GM11168 (cell line): ENCODE results near the gene CCR1.

Experiments used
- in situ Hi-C: fragments of 300-500 bp; cut with MboI; formaldehyde crosslinking; loops from one replicate; pipeline ENCODE4 v1.12.0; 2022; ENCODE audit warnings: low sequenced_read_pairs; ENCODE audit not compliant: unreplicated experiment

The CCR1 gene

GRCh38 chr3:46214751-46215352 lies 6.7 kb upstream of the CCR1 start:
- in situ Hi-C loops: loop anchor here (5.0 to 10.0 kb wide), 2 partner anchors 157 to 230 kb away; partner anchors contain the start of gene CCR5

- in situ Hi-C loops: loop anchor here (10.0 kb wide), 1 partner anchor 232 kb away; no protein-coding TSS in a partner anchor
Measured at GRCh38 chr3:46213201-46213600, 5.1 kb upstream of the CCR1 start.

- in situ Hi-C loops: loop anchor here (10.0 kb wide), 1 partner anchor 233 kb away; no protein-coding TSS in a partner anchor
Measured at GRCh38 chr3:46212101-46212500, 4.0 kb upstream of the CCR1 start.

GRCh38 chr3:46209746-46210470 lies 1.8 kb upstream of the CCR1 start:
- in situ Hi-C loops: loop anchor here (5.0 to 10.0 kb wide), 2 partner anchors 123 to 235 kb away; no protein-coding TSS in a partner anchor

GRCh38 chr3:46209053-46209452 lies 940 bp upstream of the CCR1 start:
- in situ Hi-C loops: loop anchor here (5.0 kb wide), 1 partner anchor 122 kb away; no protein-coding TSS in a partner anchor

- in situ Hi-C loops: loop anchor here (5.0 kb wide), 1 partner anchor 120 kb away; no protein-coding TSS in a partner anchor
Measured at GRCh38 chr3:46207514-46207913, 599 bp downstream of the CCR1 start.

- in situ Hi-C loops: loop anchor here (5.0 kb wide), 1 partner anchor 119 kb away; no protein-coding TSS in a partner anchor
Measured at GRCh38 chr3:46206282-46207015, 1.7 kb downstream of the CCR1 start.

- in situ Hi-C loops: loop anchor here (5.0 kb wide), 1 partner anchor 118 kb away; no protein-coding TSS in a partner anchor
Measured at GRCh38 chr3:46205286-46205960, 2.7 kb downstream of the CCR1 start.

- in situ Hi-C loops: no loop called here
Measured at GRCh38 chr3:46203681-46204080, 4.4 kb downstream of the CCR1 start.

GRCh38 chr3:46202535-46202934 lies 5.6 kb downstream of the CCR1 start:
- in situ Hi-C loops: no loop called here

- in situ Hi-C loops: no loop called here
Measured at GRCh38 chr3:46200790-46201189, 7.3 kb downstream of the CCR1 start.

- in situ Hi-C loops: no loop called here
Measured at GRCh38 chr3:46200211-46200610, 7.9 kb downstream of the CCR1 start.

- in situ Hi-C loops: no loop called here
Measured at GRCh38 chr3:46196261-46196957, 11.7 kb downstream of the CCR1 start.

GRCh38 chr3:46194868-46195553 lies 13.1 kb downstream of the CCR1 start:
- in situ Hi-C loops: no loop called here

- in situ Hi-C loops: no loop called here
Measured at GRCh38 chr3:46193436-46193835, 14.7 kb downstream of the CCR1 start.

- in situ Hi-C loops: no loop called here
Measured at GRCh38 chr3:46192939-46193338, 15.2 kb downstream of the CCR1 start.

GRCh38 chr3:46191730-46192129 lies 16.4 kb downstream of the CCR1 start:
- in situ Hi-C loops: no loop called here

GRCh38 chr3:46188708-46189107 lies 19.4 kb downstream of the CCR1 start:
- in situ Hi-C loops: no loop called here

- in situ Hi-C loops: no loop called here
Measured at GRCh38 chr3:46187876-46188275, 20.2 kb downstream of the CCR1 start.
